CD4-positive, alpha-beta memory T cell (primary cell): ENCODE data around the gene BEND4. TPM values are rescaled to one million over a fixed set of nuclear protein-coding genes. Genes with fewer than 3 reads are reported as not detected.

Experiments
- CTCF ChIA-PET: fragments of 350-600 bp; sonication (Branson Sonifier 250); formaldehyde crosslinking; loops from one replicate; lab custom pipeline; 2021; ENCODE audit warnings: inconsistent platforms; ENCODE audit not compliant: partially characterized antibody; lab: Charles Lee
- POLR2A ChIA-PET: fragments of 350-600 bp; sonication (Branson Sonifier 250); formaldehyde crosslinking; loops from one replicate; lab custom pipeline; 2021; ENCODE audit not compliant: partially characterized antibody; lab: Charles Lee
- DNase-seq, 5 donors: peaks; one replicate each; pipeline versions ENCODE4 v3.0.0 to v3.0.0-alpha.2; 2020 to 2022; ENCODE audit warnings: mixed read lengths in 1 of 5
- H3K27ac ChIP-seq: one replicate; pipeline ENCODE4 v1.7.0; 2013; ENCODE audit warnings: low read depth, low read length
- H3K27me3 ChIP-seq: 2 replicates; pipeline ENCODE4 v1.7.0; 2013; ENCODE audit warnings: mild to moderate bottlenecking, low read length, moderate library complexity; ENCODE audit not compliant: insufficient read depth
- H3K36me3 ChIP-seq: 2 replicates; pipeline ENCODE4 v1.7.0; 2013; ENCODE audit warnings: mild to moderate bottlenecking, low read length, moderate library complexity; ENCODE audit not compliant: insufficient read depth
- H3K4me1 ChIP-seq: 2 replicates; pipeline ENCODE4 v1.7.0; 2013; ENCODE audit warnings: mild to moderate bottlenecking, low read length, moderate library complexity; ENCODE audit not compliant: insufficient read depth
- H3K4me3 ChIP-seq, 2 donors: one replicate each; pipeline ENCODE4 v1.7.0; 2013; ENCODE audit warnings: low read length in 2 of 2, mild to moderate bottlenecking in 1 of 2
- H3K9me3 ChIP-seq, 2 donors: one replicate each; pipeline ENCODE4 v1.7.0; 2013; ENCODE audit warnings: low read length in 2 of 2, control low read depth in 1 of 2; ENCODE audit not compliant: control insufficient read depth in 1 of 2
- H3K27ac Mint-ChIP-seq, 7 donors: one replicate each; pipeline ENCODE4 v1.8.0; 2020 to 2021; ENCODE audit warnings: mixed read lengths in 7 of 7, mild to moderate bottlenecking in 6 of 7, inconsistent platforms in 3 of 7, moderate library complexity in 3 of 7
- H3K27me3 Mint-ChIP-seq, 2 donors: one replicate each; pipeline ENCODE4 v1.8.0; 2020 to 2021; ENCODE audit warnings: mixed read lengths in 2 of 2
- H3K36me3 Mint-ChIP-seq, 2 donors: one replicate each; pipeline ENCODE4 v1.8.0; 2020 to 2021; ENCODE audit warnings: mixed read lengths in 2 of 2, inconsistent platforms in 1 of 2, mild to moderate bottlenecking in 1 of 2
- H3K4me1 Mint-ChIP-seq, 4 donors: one replicate each; pipeline ENCODE4 v1.8.0; 2020 to 2021; ENCODE audit warnings: mixed read lengths in 4 of 4, mild to moderate bottlenecking in 1 of 4
- H3K4me3 Mint-ChIP-seq, 8 donors: one replicate each; pipeline ENCODE4 v1.8.0; 2020 to 2021; ENCODE audit warnings: mixed read lengths in 8 of 8, mild to moderate bottlenecking in 7 of 8, moderate library complexity in 6 of 8, inconsistent platforms in 3 of 8
- H3K9me3 Mint-ChIP-seq, 8 donors: one replicate each; pipeline ENCODE4 v1.8.0; 2020 to 2021; ENCODE audit warnings: mixed read lengths in 8 of 8, mild to moderate bottlenecking in 5 of 8, inconsistent platforms in 3 of 8, moderate library complexity in 1 of 8
- intact Hi-C: fragments of 100-400 bp; cut with micrococcal nuclease; formaldehyde crosslinking; loops from one replicate; pipeline ENCODE4 v1.15.1; 2023
- polyA plus RNA-seq, 2 donors: library from polyadenylated mRNA; unstranded; fragments of 300-500 nt; fragmentation: Illumina TruSeq; gene quantifications; one replicate each; pipeline ENCODE4 v1.2.3, GENCODE V29; 2021
- total RNA-seq, 2 experiments: library from RNA; stranded (reverse); gene quantifications; one replicate each; pipeline ENCODE4 v1.2.3, GENCODE V29; 2021

BEND4 gene
- total and polyA plus RNA-seq, 4 experiments from 2014 or later: 0.08 to 0.28 (median 0.23) TPM; not detected in 1

DNA sequence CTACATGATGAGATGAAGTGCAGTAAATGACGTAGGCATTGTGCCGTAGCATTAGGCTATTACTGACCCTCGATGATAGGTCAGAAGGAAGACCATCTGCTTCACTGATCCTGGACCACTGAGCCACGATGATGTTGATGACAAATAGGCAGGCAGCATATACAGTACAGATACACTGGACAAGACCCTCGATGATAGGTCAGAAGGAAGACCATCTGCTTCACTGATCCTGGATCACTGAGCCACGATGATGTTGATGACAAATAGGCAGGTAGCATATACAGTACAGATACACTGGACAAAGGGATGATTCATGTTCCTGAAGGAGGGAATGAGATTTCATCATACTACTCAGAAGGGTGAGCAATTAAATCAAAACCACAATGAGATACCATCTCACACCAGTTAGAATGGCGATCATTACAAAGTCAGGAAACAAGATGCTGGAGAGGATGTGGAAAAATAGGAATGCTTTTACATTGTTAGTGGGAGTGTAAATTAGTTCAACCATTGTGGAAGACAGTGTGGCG, 50.9 kb downstream of the BEND4 start:
- peaks cover 0 to 13% (median 2%) of the 10 kb centered on the region in 8 donors for H3K9me3 Mint-ChIP-seq
- H3K4me1 Mint-ChIP-seq: no peaks in the 10 kb centered on the region
- Histone ChIP-seq H3K27ac (no peak overlapping the region), H3K4me3 (no peak overlapping the region), H3K9me3 (no peaks in the 10 kb centered on the region), H3K27me3 (no peaks in the 10 kb centered on the region), H3K4me1 (no peaks in the 10 kb centered on the region), H3K36me3 (no peaks in the 10 kb centered on the region)
- ChIA-PET CTCF (no interaction called here), POLR2A (no interaction called here)
- H3K27me3 Mint-ChIP-seq: peaks cover 2% of the 10 kb centered on the region in 2 donors
- no peak overlapping the region for H3K27ac Mint-ChIP-seq
- H3K4me3 Mint-ChIP-seq: no peak overlapping the region
- no peaks in the 10 kb centered on the region for H3K36me3 Mint-ChIP-seq
- DNase-seq: no peak
- intact Hi-C loops: no loop called here

DNA sequence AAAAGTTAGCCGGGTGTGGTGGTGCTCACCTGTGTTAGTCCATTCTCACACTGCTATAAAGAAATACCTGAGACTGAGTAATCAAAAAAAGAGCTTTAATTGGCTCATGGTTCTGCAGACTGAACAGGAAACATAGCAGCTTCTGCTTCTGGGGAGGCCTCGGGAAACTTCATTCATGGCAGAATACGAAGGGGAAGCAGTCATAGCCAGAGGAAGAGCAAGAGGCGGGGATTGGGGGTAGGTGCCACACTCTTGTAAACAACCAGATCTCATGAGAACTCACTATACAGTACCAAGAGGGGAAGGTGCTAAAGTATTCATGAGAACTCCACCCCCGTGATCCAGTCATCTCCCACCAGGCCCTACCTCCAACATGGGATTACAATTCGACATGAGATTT, 64.1 kb downstream of the BEND4 start:
- Histone ChIP-seq H3K36me3 (no peaks in the 10 kb centered on the region), H3K27me3 (no peaks in the 10 kb centered on the region), H3K9me3 (no peaks in the 10 kb centered on the region), H3K27ac (no peak overlapping the region), H3K4me1 (no peaks in the 10 kb centered on the region), H3K4me3 (no peak overlapping the region)
- no peaks in the 10 kb centered on the region for H3K9me3 Mint-ChIP-seq
- H3K27me3 Mint-ChIP-seq: no peaks in the 10 kb centered on the region
- peaks cover 35 to 41% of the 10 kb centered on the region in 2 donors for H3K36me3 Mint-ChIP-seq
- no peaks in the 10 kb centered on the region for H3K4me1 Mint-ChIP-seq
- no peak overlapping the region for H3K27ac Mint-ChIP-seq
- ChIA-PET POLR2A (no interaction called here), CTCF (no interaction called here)
- no peak for DNase-seq
- intact Hi-C loops: no loop called here
- no peak overlapping the region for H3K4me3 Mint-ChIP-seq

DNA sequence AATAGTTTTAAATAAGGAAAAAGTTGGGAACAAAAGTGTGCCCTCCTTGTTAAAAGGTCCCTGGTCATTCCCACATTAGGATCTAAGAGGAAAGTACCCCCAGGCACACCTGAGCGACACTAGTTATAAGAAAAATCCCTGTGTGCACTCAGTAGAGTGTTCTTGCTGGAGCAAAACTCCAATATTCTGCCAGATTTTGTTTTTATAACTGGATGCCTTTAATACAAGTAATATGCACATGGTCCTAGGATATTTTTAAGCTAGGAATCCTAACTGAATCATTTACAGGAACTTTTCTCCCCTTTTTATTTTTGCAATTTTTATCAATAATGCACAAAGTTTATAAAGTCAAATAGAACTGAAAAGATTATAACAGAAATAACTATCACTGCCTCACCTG, 68.6 kb downstream of the BEND4 start:
- Histone ChIP-seq H3K27me3 (no peaks in the 10 kb centered on the region), H3K36me3 (no peaks in the 10 kb centered on the region), H3K4me1 (no peaks in the 10 kb centered on the region), H3K9me3 (no peaks in the 10 kb centered on the region), H3K27ac (no peak overlapping the region), H3K4me3 (no peak overlapping the region)
- DNase-seq: no peak
- Mint-ChIP-seq H3K27ac (no peak overlapping the region), H3K9me3 (no peaks in the 10 kb centered on the region), H3K4me1 (no peaks in the 10 kb centered on the region), H3K27me3 (no peaks in the 10 kb centered on the region), H3K36me3 (peaks cover 44 to 45% of the 10 kb centered on the region in 2 donors), H3K4me3 (no peak overlapping the region)
- intact Hi-C loops: no loop called here
- ChIA-PET CTCF (no interaction called here), POLR2A (no interaction called here)

DNA sequence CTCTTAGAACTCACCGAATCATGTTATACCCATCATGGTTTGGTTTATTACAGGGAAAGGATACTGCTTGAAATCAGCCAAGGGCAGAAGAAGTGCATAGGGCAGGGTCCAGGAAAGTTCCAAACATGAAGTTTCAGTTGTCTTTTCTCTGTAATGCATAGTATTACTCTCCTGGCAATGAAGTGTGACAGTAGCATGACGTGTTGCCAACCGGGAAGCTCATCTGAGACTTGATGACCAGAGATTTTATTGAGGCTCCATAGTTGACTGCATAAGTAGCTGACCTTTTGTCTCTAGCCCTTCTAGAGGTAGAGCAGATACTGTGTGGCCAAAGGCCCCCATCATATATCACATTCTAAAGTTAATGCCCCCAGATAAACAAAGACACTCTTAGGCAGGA, 72.1 kb downstream of the BEND4 start:
- CTCF ChIA-PET: no interaction called here
- no peaks in the 10 kb centered on the region for H3K27me3 ChIP-seq
- Mint-ChIP-seq H3K27ac (no peak overlapping the region), H3K36me3 (peaks cover 35 to 37% of the 10 kb centered on the region in 2 donors), H3K9me3 (no peaks in the 10 kb centered on the region), H3K4me3 (no peak overlapping the region), H3K4me1 (no peaks in the 10 kb centered on the region), H3K27me3 (no peaks in the 10 kb centered on the region)
- no peak overlapping the region for H3K27ac ChIP-seq
- DNase-seq: no peak
- intact Hi-C loops: no loop called here
- H3K4me1 ChIP-seq: no peaks in the 10 kb centered on the region
- no peak overlapping the region for H3K4me3 ChIP-seq
- POLR2A ChIA-PET: no interaction called here
- H3K36me3 ChIP-seq: no peaks in the 10 kb centered on the region
- no peaks in the 10 kb centered on the region for H3K9me3 ChIP-seq

- CTCF ChIA-PET: no interaction called here
- Histone ChIP-seq H3K27me3 (no peaks in the 10 kb centered on the region), H3K4me3 (no peak overlapping the region), H3K36me3 (no peaks in the 10 kb centered on the region), H3K4me1 (no peaks in the 10 kb centered on the region), H3K27ac (no peak overlapping the region), H3K9me3 (no peaks in the 10 kb centered on the region)
- no peak overlapping the region for H3K27ac Mint-ChIP-seq
- POLR2A ChIA-PET: no interaction called here
- H3K9me3 Mint-ChIP-seq: no peaks in the 10 kb centered on the region
- no peak overlapping the region for H3K4me3 Mint-ChIP-seq
- intact Hi-C loops: no loop called here
- peaks cover 35 to 36% of the 10 kb centered on the region in 2 donors for H3K36me3 Mint-ChIP-seq
- peaks cover 0 to 5% (median 0%) of the 10 kb centered on the region in 4 donors for H3K4me1 Mint-ChIP-seq
- H3K27me3 Mint-ChIP-seq: no peaks in the 10 kb centered on the region
- no peak for DNase-seq
Observed at GRCh38 chr4:42078184-42078801, 74.2 kb downstream of the BEND4 start.

DNA sequence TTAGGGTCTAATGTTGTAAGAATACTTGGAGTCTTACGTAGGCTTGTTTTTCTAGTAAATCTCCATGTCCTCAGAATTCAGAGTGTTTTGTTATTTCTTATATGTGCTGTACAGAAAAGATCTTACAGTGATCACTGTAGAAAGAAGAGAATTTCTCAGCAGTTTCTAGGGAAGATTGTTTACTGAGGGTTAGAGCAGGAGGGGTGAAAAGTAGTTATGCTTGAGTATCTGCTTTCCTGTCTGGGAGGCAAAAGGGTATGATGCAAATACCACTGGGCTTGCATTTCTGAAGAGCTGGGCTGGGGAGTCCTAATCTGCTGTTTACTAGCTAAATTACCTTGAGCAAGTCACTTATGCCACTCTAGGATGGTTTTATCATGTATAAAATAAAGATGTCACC, 78.2 kb downstream of the BEND4 start:
- intact Hi-C loops: no loop called here
- no peak overlapping the region for H3K27ac ChIP-seq
- ChIA-PET POLR2A (no interaction called here), CTCF (no interaction called here)
- no peaks in the 10 kb centered on the region for H3K27me3 ChIP-seq
- peaks cover 0 to 5% (median under 1%) of the 10 kb centered on the region in 4 donors for H3K4me1 Mint-ChIP-seq
- H3K27ac Mint-ChIP-seq: no peak overlapping the region
- no peaks in the 10 kb centered on the region for H3K4me1 ChIP-seq
- peaks cover 4% of the 10 kb centered on the region for H3K36me3 ChIP-seq
- no peak overlapping the region for H3K4me3 ChIP-seq
- DNase-seq: no peak
- H3K9me3 ChIP-seq: no peaks in the 10 kb centered on the region
- peaks cover 38 to 50% of the 10 kb centered on the region in 2 donors for H3K36me3 Mint-ChIP-seq
- H3K4me3 Mint-ChIP-seq: no peak overlapping the region
- no peaks in the 10 kb centered on the region for H3K27me3 Mint-ChIP-seq
- no peaks in the 10 kb centered on the region for H3K9me3 Mint-ChIP-seq

- peaks cover 36 to 44% of the 10 kb centered on the region in 2 donors for H3K36me3 Mint-ChIP-seq
- H3K27ac Mint-ChIP-seq: no peak overlapping the region
- peaks cover 0 to 5% (median under 1%) of the 10 kb centered on the region in 4 donors for H3K4me1 Mint-ChIP-seq
- POLR2A ChIA-PET: no interaction called here
- DNase-seq: no peak
- Histone ChIP-seq H3K27me3 (no peaks in the 10 kb centered on the region), H3K4me1 (no peaks in the 10 kb centered on the region), H3K4me3 (no peak overlapping the region), H3K36me3 (peaks cover 7% of the 10 kb centered on the region), H3K9me3 (no peaks in the 10 kb centered on the region), H3K27ac (no peak overlapping the region)
- no peaks in the 10 kb centered on the region for H3K27me3 Mint-ChIP-seq
- intact Hi-C loops: no loop called here
- no peaks in the 10 kb centered on the region for H3K9me3 Mint-ChIP-seq
- no peak overlapping the region for H3K4me3 Mint-ChIP-seq
- CTCF ChIA-PET: no interaction called here
Observed at GRCh38 chr4:42070463-42070862, 82.0 kb downstream of the BEND4 start.
